GM12878 (cell line): ENCODE data around the gene CACNA1A. TPM values are rescaled to one million over a fixed set of nuclear protein-coding genes. Genes with fewer than 3 reads are reported as not detected.

Source experiments
- ATAC-seq: fragments of 200-7000 bp; cut with Tn5 transposase; 3 replicates; pipeline ENCODE4 v1.9.1; 2020; ENCODE audit warnings: mild to moderate bottlenecking, moderate library complexity
- BruUV-seq: library from RNA; stranded (reverse); fragments of 400-500 nt; replicated peaks from 2 replicates; lab custom pipeline; 2021; lab: Mats Ljungman, UMichigan
- CTCF ChIA-PET: fragments of 300-600 bp; sonication (Branson Sonifier 250); formaldehyde crosslinking; extraction: SDS; loops from one replicate; lab custom pipeline; 2021; ENCODE audit warnings: inconsistent platforms; lab: Yijun Ruan, JAX
- POLR2A ChIA-PET: fragments of 350-600 bp; formaldehyde crosslinking; extraction: SDS; loops from one replicate; lab custom pipeline; 2021; ENCODE audit warnings: inconsistent platforms; lab: Charles Lee
- RAD21 ChIA-PET: fragments of 300-600 bp; sonication (Branson Sonifier 250); formaldehyde crosslinking; loops from one replicate; lab custom pipeline; 2023; ENCODE audit warnings: antibody characterized with exemption; ENCODE audit not compliant: unreplicated experiment; lab: Charles Lee
- SMC1A ChIA-PET: fragments of 300-600 bp; sonication (Branson Sonifier 250); formaldehyde crosslinking; loops from one replicate; lab custom pipeline; 2023; ENCODE audit not compliant: unreplicated experiment, uncharacterized antibody; lab: Charles Lee
- DNase-seq: peaks from one replicate; pipeline ENCODE4 v3.0.0-alpha.2; 2011; ENCODE audit warnings: low read depth, low spot score
- FAIRE-seq: peaks from 3 replicates; lab custom pipeline; 2011; peaks lifted over from hg19 to GRCh38; lab: Jason Lieb, UNC
- H2AFZ ChIP-seq: 2 replicates; pipeline ENCODE4 v1.6.0; 2011; ENCODE audit warnings: low read depth, low read length, control low read depth; ENCODE audit not compliant: control insufficient read depth
- H3K27ac ChIP-seq: 2 replicates; pipeline ENCODE4 v1.5.1; 2011; ENCODE audit warnings: control low read depth; ENCODE audit not compliant: control insufficient read depth, insufficient read depth
- H3K27me3 ChIP-seq, 2 experiments: replicated peaks in 1 of 2; 2 replicates each; pipeline versions ENCODE4 v1.6.0 to v1.6.1; 2011; ENCODE audit warnings: low read length in 1 of 2; ENCODE audit not compliant: control insufficient read depth in 2 of 2, insufficient read depth in 2 of 2
- H3K36me3 ChIP-seq, 2 experiments: 2 replicates each; pipeline ENCODE4 v1.5.1; 2011; ENCODE audit warnings: low read length in 1 of 2; ENCODE audit not compliant: control insufficient read depth in 2 of 2, insufficient read depth in 2 of 2
- H3K4me1 ChIP-seq: 2 replicates; pipeline ENCODE4 v1.6.1; 2011; ENCODE audit warnings: mild to moderate bottlenecking, low read length, moderate library complexity, mixed read lengths; ENCODE audit not compliant: control insufficient read depth, insufficient read depth
- H3K4me2 ChIP-seq: 2 replicates; pipeline ENCODE4 v1.6.0; 2011; ENCODE audit warnings: control low read depth; ENCODE audit not compliant: control insufficient read depth, insufficient read depth
- H3K4me3 ChIP-seq: fragments of 200-600 bp; sonication (generic); 2 replicates; pipeline ENCODE4 v1.5.1; 2016
- H3K79me2 ChIP-seq: 2 replicates; pipeline ENCODE4 v1.6.0; 2011; ENCODE audit warnings: low read length; ENCODE audit not compliant: control insufficient read depth, insufficient read depth
- H3K9ac ChIP-seq: 2 replicates; pipeline ENCODE4 v1.8.0; 2011; ENCODE audit warnings: low read length, control low read depth, mixed read lengths; ENCODE audit not compliant: control insufficient read depth, insufficient read depth
- H3K9me3 ChIP-seq: replicated peaks from 3 replicates; pipeline ENCODE4 v1.5.1; 2011; ENCODE audit warnings: mild to moderate bottlenecking, low read length; ENCODE audit not compliant: control insufficient read depth, insufficient read depth
- H4K20me1 ChIP-seq: 2 replicates; pipeline ENCODE4 v1.6.0; 2011; ENCODE audit not compliant: control insufficient read depth, insufficient read depth
- ASH2L ChIP-seq: fragments of 300-600, 200-600 bp; sonication (generic); IDR thresholded peaks from 2 replicates; pipeline ENCODE4 v1.6.1; 2017; ENCODE audit warnings: low read depth, mild to moderate bottlenecking, borderline replicate concordance
- CBX3 ChIP-seq: fragments of 200-600 bp; sonication (generic); IDR thresholded peaks from 2 replicates; pipeline ENCODE4 v1.6.1; 2016; ENCODE audit warnings: low read depth, borderline replicate concordance
- CBX5 ChIP-seq: sonication (generic); IDR thresholded peaks from 2 replicates; pipeline ENCODE4 v1.6.1; 2016; ENCODE audit warnings: low read depth, moderate library complexity, mild to moderate bottlenecking, inconsistent platforms
- CHD1 ChIP-seq: IDR thresholded peaks from 2 replicates; pipeline ENCODE4 v1.6.1; 2012; ENCODE audit warnings: low read depth, low read length, improper control_type of control experiment
- ELK1 ChIP-seq: IDR thresholded peaks from 2 replicates; pipeline ENCODE4 v1.6.1; 2012; ENCODE audit warnings: low read depth, low read length, improper control_type of control experiment
- IKZF2 ChIP-seq, 2 experiments: fragments of 450-650 bp; IDR thresholded peaks; 2 replicates each; pipeline ENCODE4 v1.6.1; 2017; ENCODE audit warnings: mild to moderate bottlenecking in 2 of 2, moderate library complexity in 2 of 2
- JUND ChIP-seq: IDR thresholded peaks from 2 replicates; pipeline ENCODE4 v1.6.1; 2012; ENCODE audit warnings: low read depth, mild to moderate bottlenecking, low read length, improper control_type of control experiment, moderate library complexity
- MYC ChIP-seq: IDR thresholded peaks from 2 replicates; pipeline ENCODE4 v1.6.1; 2011; ENCODE audit warnings: mild to moderate bottlenecking, low read length, moderate library complexity, inconsistent platforms; ENCODE audit not compliant: insufficient read depth, insufficient replicate concordance, insufficient read length, severe bottlenecking
- SKIL ChIP-seq: fragments of 450-650 bp; IDR thresholded peaks from 2 replicates; pipeline ENCODE4 v1.6.1; 2017; ENCODE audit warnings: mild to moderate bottlenecking, low read depth, inconsistent platforms; ENCODE audit not compliant: poor library complexity, severe bottlenecking
- TAF1 ChIP-seq: IDR thresholded peaks from 2 replicates; pipeline ENCODE4 v1.6.1; 2011; ENCODE audit warnings: mild to moderate bottlenecking, low read depth, low read length, borderline replicate concordance
- TCF3 ChIP-seq: IDR thresholded peaks from 2 replicates; pipeline ENCODE4 v1.6.1; 2012; ENCODE audit warnings: low read depth, mild to moderate bottlenecking, low read length, borderline replicate concordance; ENCODE audit not compliant: insufficient read depth
- TCF7 ChIP-seq: IDR thresholded peaks from 2 replicates; pipeline ENCODE4 v1.6.1; 2014; ENCODE audit warnings: antibody characterized with exemption, borderline replicate concordance
- USF1 ChIP-seq: IDR thresholded peaks from 2 replicates; pipeline ENCODE4 v1.6.1; 2011; ENCODE audit warnings: borderline replicate concordance, low read depth, mild to moderate bottlenecking, moderate library complexity, mixed read lengths, low read length; ENCODE audit not compliant: insufficient read depth; ENCODE audit errors: extremely low read length
- ZBED1 ChIP-seq: IDR thresholded peaks from 2 replicates; pipeline ENCODE4 v1.6.1; 2016; ENCODE audit warnings: borderline replicate concordance
- WGBS: methylation state at CpG from one replicate; pipeline ENCODE4 v1.1.6; 2016; ENCODE audit warnings: low lambda C conversion rate; ENCODE audit not compliant: insufficient replicate concordance, insufficient coverage; ENCODE audit errors: missing lambda C conversion rate; 5-methylcytosine and 5-hydroxymethylcytosine counted together
- in situ Hi-C: fragments of 300-500 bp; cut with MboI; formaldehyde crosslinking; loops from 9 replicates; pipeline ENCODE4 v1.14.3; 2018; ENCODE audit warnings: mixed read lengths
- intact Hi-C: fragments of 100-400 bp; cut with micrococcal nuclease; formaldehyde crosslinking; loops from one replicate; pipeline ENCODE4 v1.14.2; 2022; ENCODE audit not compliant: unreplicated experiment
- polyA plus RNA-seq, 11 experiments: library from polyadenylated mRNA; depleted of rRNA in 4 of 11; unstranded in 6 of 11; stranded (reverse) in 5 of 11; fragments of >200 nt; fragmentation: Nextera tagmentation in 4 of 11; fragmentation: Illumina TruSeq in 1 of 11; extraction: Ambion mirVana in 4 of 11; extraction: Trizol in 1 of 11; gene quantifications; 1 replicate in 1 of 11; 2 replicates in 10 of 11; pipeline versions ENCODE4 v1.2.1 to v1.2.3, GENCODE V29; 2011 to 2016; ENCODE audit warnings: inconsistent platforms in 2 of 11, missing spikeins in 2 of 11, low read depth in 1 of 11
- total RNA-seq, 4 experiments: library from RNA; depleted of rRNA in 3 of 4; stranded (reverse); fragments of >200 nt in 3 of 4; fragmentation: Illumina TruSeq in 1 of 4; extraction: Trizol in 1 of 4; gene quantifications; 2 replicates each; pipeline versions ENCODE4 v1.2.1 to v1.2.3, GENCODE V29; 2013 to 2021

The CACNA1A gene
- total and polyA plus RNA-seq, 10 of the 15 experiments (the other 5 are each of a cell fraction or from before 2014, with no cell fraction given): 1.1 to 4.4 (median 2.5) TPM

- no peaks in the 10 kb centered on the region for H3K79me2 ChIP-seq
- no peak overlapping the region for H3K4me2 ChIP-seq
- no peaks in the 10 kb centered on the region for H4K20me1 ChIP-seq
- ChIA-PET RAD21 (no interaction called here), POLR2A (no interaction called here), CTCF (no interaction called here)
- TF ChIP-seq MYC: no peak
- no peak for TF ChIP-seq JUND
- no peak for TF ChIP-seq TAF1
- no peak for TF ChIP-seq CBX3
- TF ChIP-seq TCF3: no peak
- TF ChIP-seq TCF7: no peak
- TF ChIP-seq CHD1: no peak
- TF ChIP-seq CBX5: no peak
- TF ChIP-seq IKZF2 (IDR thresholded peaks at IDR 0.05): no peak
- no peak for TF ChIP-seq ZBED1
- no peak for TF ChIP-seq ELK1
- no peak for TF ChIP-seq ASH2L
- no peak for TF ChIP-seq USF1
- TF ChIP-seq SKIL: no peak
- TF ChIP-seq, all 136 proteins: peak for 0
- ATAC-seq: no peak
- Histone ChIP-seq H3K36me3 (no peaks in the 10 kb centered on the region), H3K9ac (no peak overlapping the region), H3K27me3 (no peaks in the 10 kb centered on the region), H3K4me1 (no peaks in the 10 kb centered on the region), H2AFZ (no peak overlapping the region), H3K4me3 (no peak overlapping the region), H3K9me3 (no peaks in the 10 kb centered on the region), H3K27ac (no peak overlapping the region)
- DNase-seq: no peak
- BruUV-seq: no TSS peak
- 12% methylated on average over 13 of the region's 13 CpGs for WGBS
- FAIRE-seq: no peak
- SMC1A ChIA-PET: no interaction called here
- in situ Hi-C loops: loop anchor here (25.0 kb wide), 1 partner anchor 777 kb away; the partner anchor contains the start of genes MISP3 and PALM3
- intact Hi-C loops: no loop called here
Measured at GRCh38 chr19:13284929-13285928, 221.1 kb downstream of the CACNA1A start.
